ENCODE data around the gene RPP38. TPM values are rescaled to one million over a fixed set of nuclear protein-coding genes. Genes with fewer than 3 reads are reported as not detected.
A peak's percentile ranks its signal among the peaks of the same experiment; 100 is the strongest.

The RPP38 gene
- total and polyA plus RNA-seq, 2 of the 8 experiments (the other 6 are each of a cell fraction or from before 2014, with no cell fraction given) = 20.8 to 23.3 TPM

GRCh38 chr10:15099886-15100285, 2.7 kb downstream of the RPP38 start:
- Histone ChIP-seq H3K9ac (replicated peaks in 1 of 4; ENCODE audit: extremely low read depth in 1 of 4, low read depth in 3 of 4, low read length in 3 of 4) (no peak overlapping the region), H2AK5ac (ENCODE audit: low read depth, low read length) (no peak overlapping the region), H3K79me2 (ENCODE audit: control insufficient read depth in 1 of 2, insufficient read depth in 2 of 2, low read length in 2 of 2) (peaks cover 7 to 42% of the 10 kb centered on the region in 2 experiments; a peak in 3 of 4 replicates), H4K91ac (replicated peaks; ENCODE audit: insufficient read length, low read length) (no peak overlapping the region), H3K36me3 (ENCODE audit: control insufficient read depth in 2 of 4, insufficient read depth in 4 of 4, low read length in 3 of 4) (peaks cover 8 to 33% (median 23%) of the 10 kb centered on the region in 4 experiments; a peak in 7 of 8 replicates), H2AFZ (ENCODE audit: low read length) (no peak overlapping the region), H2BK5ac (ENCODE audit: low read depth, low read length) (no peak overlapping the region; the same call in 1 of the 2 replicates), H3K18ac (ENCODE audit: extremely low read depth, low read length) (no peak overlapping the region), H3K4me1 (replicated peaks in 1 of 4; ENCODE audit: control insufficient read depth in 3 of 4, insufficient read depth in 4 of 4, low read length in 3 of 4) (peaks cover 0 to 5% (median 2%) of the 10 kb centered on the region in 4 experiments; a peak in 2 of 7 replicates), H2BK120ac (replicated peaks; ENCODE audit: low read depth, low read length) (no peak overlapping the region), H4K8ac (ENCODE audit: extremely low read depth, insufficient read depth, low read length) (no peak overlapping the region), H2BK15ac (ENCODE audit: low read length) (no peak overlapping the region), H2BK12ac (ENCODE audit: low read depth, low read length) (no peak overlapping the region), H4K5ac (ENCODE audit: insufficient read length, low read depth, low read length) (no peak overlapping the region), H2BK20ac (ENCODE audit: low read length) (no peak overlapping the region), H3K4ac (replicated peaks; ENCODE audit: insufficient read length, low read depth, low read length) (no peak overlapping the region), H3K23me2 (ENCODE audit: low read depth, low read length) (peaks cover 9% of the 10 kb centered on the region), H3K27ac (ENCODE audit: low read depth, low read length) (no peak overlapping the region), H4K20me1 (replicated peaks in 1 of 2; ENCODE audit: control insufficient read depth in 1 of 2, insufficient read depth in 2 of 2, low read length in 2 of 2) (peaks cover 2 to 3% of the 10 kb centered on the region in 2 experiments), H3K56ac (replicated peaks; ENCODE audit: insufficient read length, low read depth, low read length) (no peak overlapping the region), H3K27me3 (replicated peaks in 1 of 4; ENCODE audit: control insufficient read depth in 3 of 4, extremely low read depth in 1 of 4, insufficient read depth in 3 of 4, low read length in 3 of 4) (peaks cover 0 to 2% (median 0%) of the 10 kb centered on the region in 4 experiments; a peak in 1 of 7 replicates), H3K4me2 (ENCODE audit: insufficient read depth in 1 of 2, low read depth in 2 of 2, low read length in 2 of 2) (peak overlapping the region in 1 of 2 experiments; percentile 80; a peak in 1 of 4 replicates), H3K9me3 (ENCODE audit: insufficient read depth in 2 of 2, low read depth in 1 of 2, low read length in 1 of 2) (no peaks in the 10 kb centered on the region), H3K23ac (ENCODE audit: insufficient read length) (no peak overlapping the region), H3K79me1 (ENCODE audit: low read depth, low read length) (peaks cover 10% of the 10 kb centered on the region), H3K4me3 (ENCODE audit: extremely low read depth in 1 of 4, insufficient read depth in 2 of 4, low read depth in 3 of 4, low read length in 4 of 4) (no peak overlapping the region), H3K14ac (ENCODE audit: insufficient read length) (no peak overlapping the region)
- WGBS, 2 experiments (ENCODE audit: extremely low coverage in 1 of 2, insufficient coverage in 1 of 2, insufficient read length in 1 of 2, insufficient replicate concordance in 2 of 2, low coverage in 1 of 2, low lambda C conversion rate in 2 of 2, missing lambda C conversion rate in 1 of 2) = 85% methylated on average over 4 of the region's 4 CpGs; no CpG with 5 or more reads in 1 of the 2 experiments
- DNase-seq (ENCODE audit: low read depth in 1 of 2, low spot score in 2 of 2) (no peak), FAIRE-seq (no peak)
- TF ChIP-seq CREB1 (IDR thresholded peaks at IDR 0.05) (no peak), RFX5 (IDR thresholded peaks at IDR 0.05; ENCODE audit: borderline replicate concordance, low read depth, low read length) (no peak), BACH1 (IDR thresholded peaks at IDR 0.05; ENCODE audit: low read length) (no peak), RXRA (IDR thresholded peaks at IDR 0.05; ENCODE audit: insufficient read depth, low read depth, low read length) (no peak), FOSL1 (IDR thresholded peaks at IDR 0.05; ENCODE audit: insufficient read depth, low read depth, low read length) (no peak), TAF1 (IDR thresholded peaks at IDR 0.05; ENCODE audit: low read depth, low read length) (no peak), EGR1 (IDR thresholded peaks at IDR 0.05; ENCODE audit: borderline replicate concordance, low read depth, low read length) (no peak), POU5F1 (IDR thresholded peaks at IDR 0.05; ENCODE audit: low read depth, low read length) (no peak), NRF1 (IDR thresholded peaks at IDR 0.05; ENCODE audit: low read depth, low read length) (no peak), SRF (IDR thresholded peaks at IDR 0.05; ENCODE audit: low read depth, low read length) (no peak), ASH2L (IDR thresholded peaks at IDR 0.05; ENCODE audit: low read length) (no peak), SUZ12 (IDR thresholded peaks at IDR 0.05; ENCODE audit: low read length) (no peak), RBBP5 (IDR thresholded peaks at IDR 0.05; ENCODE audit: borderline replicate concordance, low read depth, low read length) (no peak), JUND (IDR thresholded peaks at IDR 0.05; ENCODE audit: low read length) (no peak)
- ChIA-PET CTCF (ENCODE audit: partially characterized antibody) (interaction anchor here (0.6 to 1.6 kb wide), 8 partner anchors 13 to 221 kb away, joined by 3 to 7 read pairs (median 3); partner anchors contain the start of gene SUV39H2), POLR2A (ENCODE audit: partially characterized antibody) (interaction anchor here (2.1 to 4.4 kb wide), 2 partner anchors 15 to 67 kb away, joined by 5 to 33 read pairs; no protein-coding TSS in a partner anchor)
